NK-92 treated with Interleukin-12 subunit alpha and Interleukin-12 subunit beta, amount 100 ng/mL, for 24 hours (cell line): ENCODE data around the gene ACTG1.
A peak's percentile ranks its signal among the peaks of the same experiment; 100 is the strongest.

Source experiments
- DNase-seq: peaks from one replicate; lab custom pipeline; 2025; lab: John Stamatoyannopoulos, UW

ACTG1 gene

GRCh38 chr17:81462506-81463125 is 50.0 kb downstream of the ACTG1 start:
- DNase-seq: no peak

GRCh38 chr17:81461607-81462500 is 50.7 kb downstream of the ACTG1 start:
- DNase-seq: no peak

GRCh38 chr17:81460856-81461460 is 51.6 kb downstream of the ACTG1 start:
- DNase-seq: peak; percentile 80
